Measurements from ENCODE around the gene AKT3. TPM values are rescaled to one million over a fixed set of nuclear protein-coding genes. Genes with fewer than 3 reads are reported as not detected.

Gene AKT3
- total RNA-seq, 4 donors from 2014 or later: 42.2 to 66.5 (median 60.0) TPM

- TF ChIP-seq, protein P1, sequence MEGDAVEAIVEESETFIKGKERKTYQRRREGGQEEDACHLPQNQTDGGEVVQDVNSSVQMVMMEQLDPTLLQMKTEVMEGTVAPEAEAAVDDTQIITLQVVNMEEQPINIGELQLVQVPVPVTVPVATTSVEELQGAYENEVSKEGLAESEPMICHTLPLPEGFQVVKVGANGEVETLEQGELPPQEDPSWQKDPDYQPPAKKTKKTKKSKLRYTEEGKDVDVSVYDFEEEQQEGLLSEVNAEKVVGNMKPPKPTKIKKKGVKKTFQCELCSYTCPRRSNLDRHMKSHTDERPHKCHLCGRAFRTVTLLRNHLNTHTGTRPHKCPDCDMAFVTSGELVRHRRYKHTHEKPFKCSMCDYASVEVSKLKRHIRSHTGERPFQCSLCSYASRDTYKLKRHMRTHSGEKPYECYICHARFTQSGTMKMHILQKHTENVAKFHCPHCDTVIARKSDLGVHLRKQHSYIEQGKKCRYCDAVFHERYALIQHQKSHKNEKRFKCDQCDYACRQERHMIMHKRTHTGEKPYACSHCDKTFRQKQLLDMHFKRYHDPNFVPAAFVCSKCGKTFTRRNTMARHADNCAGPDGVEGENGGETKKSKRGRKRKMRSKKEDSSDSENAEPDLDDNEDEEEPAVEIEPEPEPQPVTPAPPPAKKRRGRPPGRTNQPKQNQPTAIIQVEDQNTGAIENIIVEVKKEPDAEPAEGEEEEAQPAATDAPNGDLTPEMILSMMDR (IDR thresholded peaks at IDR 0.05; ENCODE audit: low read depth): no peak
Measured at GRCh38 chr1:243575070-243575469, 275.0 kb downstream of the AKT3 start.

- TF ChIP-seq, protein P1 (IDR thresholded peaks at IDR 0.05; ENCODE audit: low read depth): no peak
Measured at GRCh38 chr1:243572940-243573339, 277.1 kb downstream of the AKT3 start.

DNA sequence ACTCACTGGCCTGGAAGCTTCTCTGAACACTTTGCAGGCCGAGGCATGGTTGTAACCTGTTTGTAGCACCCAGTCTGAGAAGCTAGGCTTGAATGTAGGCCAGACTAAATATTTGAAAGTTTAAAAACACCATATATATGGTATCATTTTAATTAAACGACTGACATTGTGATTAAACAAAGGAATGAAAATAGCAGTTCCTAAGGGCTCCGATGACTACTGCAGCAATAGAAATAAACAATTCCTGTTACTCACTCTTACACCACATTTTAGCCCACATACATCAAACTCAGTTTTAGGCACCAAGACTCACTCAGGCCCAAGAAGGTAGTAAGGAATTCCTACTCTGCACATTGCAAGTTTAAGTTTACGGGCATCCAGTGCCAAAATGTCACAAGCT, 281.2 kb downstream of the AKT3 start:
- TF ChIP-seq, protein P1 (IDR thresholded peaks at IDR 0.05; ENCODE audit: low read depth): no peak

GRCh38 chr1:243564814-243565213, 285.2 kb downstream of the AKT3 start:
- TF ChIP-seq, protein P1 (IDR thresholded peaks at IDR 0.05; ENCODE audit: low read depth): no peak

- TF ChIP-seq, protein P1 (IDR thresholded peaks at IDR 0.05; ENCODE audit: low read depth): no peak
Measured at GRCh38 chr1:243563732-243564131, 286.3 kb downstream of the AKT3 start.

- TF ChIP-seq, protein P1 (IDR thresholded peaks at IDR 0.05; ENCODE audit: low read depth): no peak
Measured at GRCh38 chr1:243562473-243562872, 287.6 kb downstream of the AKT3 start.

- TF ChIP-seq, protein P1 (IDR thresholded peaks at IDR 0.05; ENCODE audit: low read depth): no peak
Measured at GRCh38 chr1:243561588-243562319, 288.3 kb downstream of the AKT3 start.
